ENCODE data around the gene GFRAL. TPM values are rescaled to one million over a fixed set of nuclear protein-coding genes. Genes with fewer than 3 reads are reported as not detected.

GFRAL gene
- total RNA-seq, 1 donor from 2014 or later: not detected

DNA sequence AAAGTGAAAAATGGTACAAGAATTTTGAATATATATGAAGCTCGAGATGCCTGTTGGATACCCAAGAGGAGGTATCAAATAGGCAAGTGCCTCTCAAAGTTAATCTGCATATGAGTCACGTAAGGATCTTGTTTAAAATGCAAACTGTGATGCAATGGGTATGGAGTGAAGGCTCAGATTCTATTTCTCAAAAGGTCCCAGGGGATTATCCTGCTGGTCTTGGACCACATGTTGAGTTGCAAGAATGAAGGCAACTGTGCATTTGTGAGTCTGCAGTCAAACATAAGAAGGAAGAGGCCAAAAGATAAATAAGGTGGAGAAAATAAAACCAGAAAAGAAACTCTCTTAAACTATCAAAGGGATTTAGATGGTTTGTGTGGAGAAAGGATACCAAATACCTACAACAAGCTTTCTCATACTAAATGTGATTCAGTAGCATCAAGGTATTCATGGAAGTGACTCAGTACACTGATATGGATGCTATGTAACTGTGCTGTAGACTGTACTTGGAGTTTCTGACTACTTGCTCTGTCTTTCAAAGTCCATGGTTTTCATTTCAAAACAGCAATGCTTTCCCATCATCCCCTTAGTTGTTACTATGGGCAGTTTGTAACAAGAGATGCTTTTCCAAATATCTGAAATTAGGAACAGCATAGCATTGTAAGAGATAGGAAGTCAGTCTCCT, 106.3 kb downstream of the GFRAL start:
- H3K27ac Mint-ChIP-seq: no peak overlapping the region
- DNase-seq (ENCODE audit: low spot score in 2 of 2, unreplicated experiment in 2 of 2): no peak
- peaks cover 5% of the 10 kb centered on the region for H3K9me3 Mint-ChIP-seq
- no peak overlapping the region for H3K4me3 Mint-ChIP-seq
- no peaks in the 10 kb centered on the region for H3K36me3 Mint-ChIP-seq
- TF ChIP-seq CTCF (IDR thresholded peaks at IDR 0.05; ENCODE audit: unreplicated experiment): no peak
- no peaks in the 10 kb centered on the region for H3K27me3 Mint-ChIP-seq (ENCODE audit: low read depth)
- peaks cover 8% of the 10 kb centered on the region for H3K4me1 Mint-ChIP-seq

DNA sequence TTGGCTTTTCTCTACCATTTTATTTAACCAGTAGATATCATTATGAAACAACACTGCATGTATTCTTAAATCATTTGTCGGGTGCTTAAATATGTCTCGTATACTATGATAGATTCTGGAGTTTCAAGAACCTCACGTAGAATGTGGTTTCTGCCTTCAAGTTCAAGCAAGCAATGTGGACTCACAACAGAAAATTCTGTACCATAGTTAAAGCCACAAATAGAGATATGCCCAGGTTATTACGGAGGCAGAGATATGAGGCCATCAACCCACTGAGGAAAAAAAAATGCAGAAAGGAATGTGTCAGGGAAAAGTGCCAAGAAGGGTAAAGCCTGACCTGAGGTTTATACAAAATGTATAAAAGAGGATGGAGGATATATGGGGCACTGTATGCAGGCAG, 109.9 kb downstream of the GFRAL start:
- Mint-ChIP-seq H3K9me3 (no peaks in the 10 kb centered on the region), H3K27ac (no peak overlapping the region), H3K27me3 (ENCODE audit: low read depth) (peaks cover 4% of the 10 kb centered on the region), H3K36me3 (no peaks in the 10 kb centered on the region), H3K4me3 (no peak overlapping the region), H3K4me1 (peaks cover 9% of the 10 kb centered on the region)
- DNase-seq (ENCODE audit: low spot score in 2 of 2, unreplicated experiment in 2 of 2): no peak
- TF ChIP-seq CTCF (IDR thresholded peaks at IDR 0.05; ENCODE audit: unreplicated experiment): no peak

DNA sequence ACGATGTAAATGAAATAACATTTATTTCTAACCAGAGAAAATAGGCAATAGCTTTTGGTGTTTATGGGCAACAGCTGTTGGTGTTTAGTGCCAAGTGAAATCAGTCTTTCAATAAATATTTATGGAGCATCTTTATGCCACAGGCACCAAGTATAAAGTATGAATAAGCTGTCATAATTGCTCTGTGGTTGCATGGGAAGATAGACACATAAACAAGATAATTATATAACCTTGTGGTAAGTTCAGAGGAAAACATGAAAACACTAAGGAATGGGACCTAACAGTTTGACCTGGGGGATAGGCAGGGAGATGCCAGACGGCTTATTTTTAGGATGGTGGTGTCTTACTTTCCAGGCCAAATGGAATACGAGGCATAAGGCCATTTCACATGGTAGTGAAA, 110.9 kb downstream of the GFRAL start:
- peaks cover 11% of the 10 kb centered on the region for H3K4me1 Mint-ChIP-seq
- DNase-seq (ENCODE audit: low spot score in 2 of 2, unreplicated experiment in 2 of 2): no peak
- peaks cover 4% of the 10 kb centered on the region for H3K27me3 Mint-ChIP-seq (ENCODE audit: low read depth)
- H3K9me3 Mint-ChIP-seq: no peaks in the 10 kb centered on the region
- TF ChIP-seq CTCF (IDR thresholded peaks at IDR 0.05; ENCODE audit: unreplicated experiment): no peak
- no peaks in the 10 kb centered on the region for H3K36me3 Mint-ChIP-seq
- no peak overlapping the region for H3K4me3 Mint-ChIP-seq
- H3K27ac Mint-ChIP-seq: no peak overlapping the region

DNA sequence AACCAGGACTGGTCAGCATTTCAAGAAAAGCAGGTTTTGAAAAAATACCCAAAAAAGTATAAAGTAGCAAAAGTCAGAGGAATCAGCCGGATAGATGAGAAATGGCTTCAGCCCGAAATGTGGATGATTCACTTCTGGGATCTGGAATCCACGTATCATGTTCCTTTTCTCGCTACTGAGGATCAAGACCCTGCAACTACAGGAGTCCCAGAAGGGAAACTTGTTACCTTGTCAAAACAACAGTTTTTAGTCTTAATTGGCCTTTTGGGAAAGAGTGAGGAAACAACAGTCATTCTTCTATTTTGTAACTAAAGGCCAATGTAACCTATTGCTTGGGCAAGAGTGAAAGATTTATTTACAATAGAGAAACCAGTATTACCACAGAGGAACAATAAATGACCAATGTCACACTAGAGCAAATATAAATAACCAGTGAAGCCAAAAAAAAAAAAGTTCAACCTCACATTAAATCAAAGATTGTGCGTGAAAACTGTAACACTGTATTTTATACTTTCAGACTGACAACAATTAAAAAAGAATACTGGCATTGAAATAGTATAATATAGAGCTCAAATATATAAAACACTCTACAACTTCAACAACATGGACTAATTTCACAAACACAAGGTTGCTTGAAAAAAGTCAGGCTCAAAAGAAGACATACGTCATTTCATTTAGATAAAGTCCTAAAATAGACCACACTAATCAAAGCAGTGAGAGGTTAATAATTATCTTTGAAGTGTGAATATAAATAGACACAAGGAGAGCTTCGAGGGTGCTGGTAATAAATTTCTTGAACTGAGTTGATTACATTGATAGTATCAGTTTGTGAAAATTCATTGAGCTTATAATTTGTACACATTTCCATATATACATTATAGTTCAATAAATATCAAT, 116.2 kb downstream of the GFRAL start:
- DNase-seq (ENCODE audit: low spot score in 2 of 2, unreplicated experiment in 2 of 2): no peak
- H3K36me3 Mint-ChIP-seq: no peaks in the 10 kb centered on the region
- H3K9me3 Mint-ChIP-seq: no peaks in the 10 kb centered on the region
- H3K4me3 Mint-ChIP-seq: no peak overlapping the region
- no peak for TF ChIP-seq CTCF (IDR thresholded peaks at IDR 0.05; ENCODE audit: unreplicated experiment)
- peaks cover 4% of the 10 kb centered on the region for H3K27me3 Mint-ChIP-seq (ENCODE audit: low read depth)
- H3K27ac Mint-ChIP-seq: no peak overlapping the region
- peaks cover 9% of the 10 kb centered on the region for H3K4me1 Mint-ChIP-seq

- Mint-ChIP-seq H3K27me3 (ENCODE audit: low read depth) (peaks cover 4% of the 10 kb centered on the region), H3K4me3 (no peak overlapping the region), H3K4me1 (peaks cover 15% of the 10 kb centered on the region), H3K9me3 (no peaks in the 10 kb centered on the region), H3K27ac (no peak overlapping the region), H3K36me3 (no peaks in the 10 kb centered on the region)
- DNase-seq (ENCODE audit: low spot score in 2 of 2, unreplicated experiment in 2 of 2): no peak
- peak; percentile 85 for TF ChIP-seq CTCF (IDR thresholded peaks at IDR 0.05; ENCODE audit: unreplicated experiment)
Measured at GRCh38 chr6:55445648-55446204, 118.5 kb downstream of the GFRAL start.

Measured in mesothelial cell of epicardium (in vitro differentiated cells).